Esophagus muscularis mucosa (tissue), 4 donors: ENCODE measurements around the gene ZFP36L1.

Source experiments
- CTCF ChIP-seq, 3 experiments: fragments of 200-600 bp in 2 of 3; fragments of 450-650 bp in 1 of 3; sonication (generic) in 2 of 3; IDR thresholded peaks; one replicate each; pipeline ENCODE4 v1.5.1; 2017 to 2019; ENCODE audit warnings: antibody characterized with exemption in 3 of 3, mild to moderate bottlenecking in 2 of 3, moderate library complexity in 1 of 3
- EP300 ChIP-seq: sonication (generic); formaldehyde crosslinking; IDR thresholded peaks from one replicate; pipeline ENCODE4 v1.6.1; 2017; ENCODE audit warnings: antibody characterized with exemption
- POLR2A ChIP-seq: fragments of 450-650 bp; IDR thresholded peaks from one replicate; pipeline ENCODE4 v1.6.1; 2017; ENCODE audit warnings: antibody characterized with exemption, moderate library complexity, mild to moderate bottlenecking, low read depth
- POLR2AphosphoS5 ChIP-seq, 2 donors: sonication (generic); formaldehyde crosslinking; IDR thresholded peaks; one replicate each; pipeline ENCODE4 v1.6.1; 2017; ENCODE audit warnings: antibody characterized with exemption in 2 of 2

- TF ChIP-seq CTCF (IDR thresholded peaks at IDR 0.05) (no peak), POLR2AphosphoS5 (IDR thresholded peaks at IDR 0.05) (no peak), POLR2A (no peak), EP300 (no peak)
Measured at GRCh38 chr14:68836082-68836481, 43.2 kb upstream of the ZFP36L1 start.
